Activated CD8-positive, alpha-beta memory T cell treated with anti-CD3 and anti-CD28 coated beads, Interleukin-2, amount 50 U/mL, for 1 hour (primary cell): ENCODE results near the gene ADCYAP1.
A peak's percentile ranks its signal among the peaks of the same experiment; 100 is the strongest.
"Not testable (repeated sequence)": the region's sequence is repeated elsewhere in the genome, so short reads cannot be mapped to it uniquely, and the experiment has no call there.

Experiments
- DNase-seq: peaks from one replicate; pipeline ENCODE4 v3.0.0-alpha.2; 2020; ENCODE audit errors: extremely low read depth

Gene ADCYAP1

DNA sequence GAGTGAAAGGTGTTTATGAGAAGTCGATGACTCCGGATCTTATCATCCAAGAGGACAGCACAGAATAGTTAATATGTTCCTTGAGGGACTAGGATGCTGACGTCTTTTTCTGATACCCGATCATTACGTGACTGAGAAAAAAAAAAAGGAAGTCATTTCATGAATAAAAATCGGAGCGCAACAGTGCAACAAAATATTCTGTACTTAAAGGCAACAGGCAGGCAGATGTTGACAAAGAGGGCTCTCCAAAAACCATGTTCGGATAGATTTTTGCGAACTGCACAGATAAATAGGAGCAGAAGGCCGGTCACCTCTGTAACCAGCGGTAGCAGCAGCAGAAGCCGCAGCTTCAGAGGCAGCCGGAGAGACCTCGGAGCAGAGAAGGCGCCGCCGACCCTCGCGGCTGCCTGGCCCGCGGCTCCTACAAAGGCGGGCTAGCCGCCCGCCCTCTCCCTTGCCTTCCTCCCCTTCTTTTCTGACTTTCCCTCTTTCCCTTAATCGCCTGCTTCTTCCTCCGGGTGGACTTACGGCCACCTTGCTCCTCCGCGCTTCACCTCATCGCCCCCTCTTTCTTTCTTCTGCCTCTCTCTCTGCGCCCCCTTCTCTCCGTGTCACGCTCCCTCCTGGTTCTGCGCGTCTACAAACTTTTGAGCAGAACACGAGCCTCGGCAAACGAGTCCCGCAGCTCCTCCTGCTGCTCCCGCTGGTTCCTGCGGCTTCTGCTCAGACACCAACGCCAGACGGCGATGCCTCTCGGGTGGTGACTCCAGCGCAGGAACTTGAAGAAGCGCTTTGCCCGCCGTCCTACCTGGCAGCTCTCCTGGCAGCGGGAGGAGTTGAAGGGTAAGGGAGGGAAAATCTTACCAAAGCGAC lies at the start of gene ADCYAP1:
TSS of gene ADCYAP1 (plus strand) at position 654 of the 873 bp plus-strand sequence. CDS start 516 bp downstream, outside the sequence.
- no peak for DNase-seq

DNA sequence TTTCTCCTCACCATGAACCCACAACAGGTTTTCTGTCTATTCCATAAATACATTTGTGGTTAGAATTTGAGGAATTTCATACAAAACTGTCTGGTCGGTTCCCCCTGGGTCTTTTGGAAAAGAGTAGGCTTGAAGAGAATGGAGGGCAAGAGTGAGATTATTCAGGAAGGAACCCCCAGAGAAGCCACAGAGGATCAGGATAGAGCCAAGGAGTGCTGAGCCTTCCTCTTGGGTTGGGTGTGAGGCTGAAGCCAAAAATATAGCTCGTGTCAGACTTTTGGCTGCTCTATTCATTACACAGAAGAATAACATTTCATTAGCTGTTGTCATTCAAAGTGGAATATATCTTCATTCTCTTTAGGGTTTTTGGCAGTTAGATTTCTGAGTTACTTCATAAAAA lies 46.7 kb upstream of the ADCYAP1 start:
- DNase-seq: no peak

DNA sequence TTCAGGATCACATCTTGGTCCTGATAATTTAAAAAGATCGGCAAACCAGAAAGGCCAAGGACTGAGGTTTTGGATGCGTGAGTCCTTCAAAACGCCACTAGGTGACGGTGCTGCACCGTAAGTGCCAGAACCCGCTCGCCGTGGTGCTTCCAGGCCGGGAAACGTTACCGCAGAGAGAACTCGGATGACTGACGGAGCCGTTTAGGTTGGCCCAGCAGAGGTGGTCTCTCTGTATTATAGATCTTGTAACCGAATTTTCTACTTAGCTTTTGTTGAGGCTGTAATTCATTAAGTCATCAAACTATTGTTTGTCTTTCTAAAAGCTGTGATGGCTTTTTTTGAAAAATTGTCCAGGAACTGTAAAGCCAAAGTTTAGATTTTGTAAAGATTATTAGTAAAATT lies 39.8 kb upstream of the ADCYAP1 start:
- DNase-seq: peak; percentile 14

DNA sequence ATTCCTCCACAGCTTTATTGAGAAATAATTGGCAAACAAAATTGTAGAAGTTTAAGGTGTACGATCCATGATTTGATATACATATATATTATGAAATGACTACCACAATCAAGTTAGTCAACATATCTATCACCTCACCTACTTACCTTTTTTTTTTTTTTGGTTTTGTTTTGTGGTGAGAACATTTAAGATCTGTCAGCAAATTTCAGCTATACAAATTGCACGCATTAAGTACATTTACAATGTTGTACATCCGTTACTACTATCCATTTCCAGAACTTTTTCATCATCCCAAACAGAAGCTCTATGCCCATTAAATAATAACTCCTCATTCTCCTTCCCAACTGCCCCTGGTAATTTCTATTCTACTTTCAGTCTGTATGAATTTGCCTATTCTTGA lies 37.4 kb upstream of the ADCYAP1 start:
- no peak for DNase-seq

DNA sequence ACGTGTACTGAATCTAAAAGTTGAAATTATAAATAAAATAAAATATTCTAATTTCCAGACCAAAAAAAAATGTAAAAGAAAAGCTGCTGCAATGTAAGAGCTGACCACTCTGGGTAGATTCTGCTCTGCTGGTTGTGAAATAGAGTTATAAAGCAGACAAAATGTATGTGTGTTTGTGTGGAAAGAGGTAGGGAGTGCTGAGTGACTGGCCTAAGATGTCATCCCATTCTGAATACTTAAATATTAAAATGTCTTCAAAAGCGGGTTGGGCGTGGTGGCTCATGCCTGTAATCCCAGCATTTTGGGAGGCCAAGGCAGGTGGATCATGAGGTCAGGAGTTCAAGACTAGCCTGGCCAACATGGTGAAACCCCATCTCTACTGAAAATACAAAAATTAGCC lies 31.2 kb upstream of the ADCYAP1 start:
- not testable (repeated sequence) for DNase-seq

DNA sequence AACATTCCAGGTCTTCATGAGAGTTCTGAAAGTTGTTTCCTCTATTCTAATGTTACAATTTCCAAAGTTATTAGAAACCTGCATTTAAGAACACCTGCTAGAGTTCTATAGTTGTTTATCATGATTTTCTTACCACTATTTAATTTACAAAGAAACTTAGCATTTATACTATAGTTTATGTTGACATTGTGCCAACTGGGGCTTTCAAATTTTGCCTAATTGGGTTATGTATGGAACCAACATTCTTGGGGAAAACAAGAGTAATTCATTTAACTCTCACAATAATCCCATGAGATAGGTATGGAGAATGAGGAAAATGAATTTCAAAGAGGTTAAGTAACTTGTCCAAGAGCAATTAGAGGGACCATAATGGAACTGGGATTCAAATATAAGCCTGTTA lies 28.8 kb upstream of the ADCYAP1 start:
- no peak for DNase-seq

DNA sequence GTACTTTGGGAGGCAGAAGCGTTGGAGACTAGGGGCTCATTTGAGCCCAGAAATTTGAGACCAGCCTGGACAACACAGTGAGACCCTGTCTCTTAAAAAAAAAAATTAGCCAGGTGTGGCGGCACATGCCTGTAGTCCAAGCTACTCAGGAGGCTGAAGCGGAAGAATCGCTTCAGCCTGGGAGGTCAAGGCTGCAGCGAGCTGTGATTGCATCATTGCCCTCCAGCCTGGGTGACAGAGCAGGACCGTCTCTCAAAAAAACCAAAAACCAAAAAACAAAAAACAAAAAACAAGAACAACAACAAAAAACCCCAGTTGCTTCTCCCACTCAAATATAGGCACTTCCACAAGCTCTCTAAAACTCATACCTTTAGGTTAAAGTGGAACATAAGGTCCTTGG lies 27.4 kb upstream of the ADCYAP1 start:
- DNase-seq: no peak

DNA sequence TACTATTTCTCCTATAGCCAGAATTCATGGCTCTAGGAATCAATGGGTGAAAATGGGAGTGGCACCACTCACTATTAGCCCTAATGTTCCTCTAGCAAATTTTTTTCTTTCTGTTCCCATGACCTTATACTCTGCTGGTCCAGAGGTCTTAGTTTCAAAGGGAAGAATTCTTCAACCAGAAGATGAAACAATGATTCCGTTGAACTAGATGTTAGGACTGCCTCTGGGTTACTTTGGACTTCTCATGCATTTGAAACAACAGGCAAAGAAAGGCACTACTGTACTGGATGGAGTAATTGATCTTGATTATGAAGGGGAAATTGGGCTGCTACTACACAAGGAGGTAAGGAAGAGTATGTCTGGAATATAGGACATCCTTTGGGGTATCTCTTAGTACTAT lies 18.6 kb upstream of the ADCYAP1 start:
- DNase-seq: no peak

DNA sequence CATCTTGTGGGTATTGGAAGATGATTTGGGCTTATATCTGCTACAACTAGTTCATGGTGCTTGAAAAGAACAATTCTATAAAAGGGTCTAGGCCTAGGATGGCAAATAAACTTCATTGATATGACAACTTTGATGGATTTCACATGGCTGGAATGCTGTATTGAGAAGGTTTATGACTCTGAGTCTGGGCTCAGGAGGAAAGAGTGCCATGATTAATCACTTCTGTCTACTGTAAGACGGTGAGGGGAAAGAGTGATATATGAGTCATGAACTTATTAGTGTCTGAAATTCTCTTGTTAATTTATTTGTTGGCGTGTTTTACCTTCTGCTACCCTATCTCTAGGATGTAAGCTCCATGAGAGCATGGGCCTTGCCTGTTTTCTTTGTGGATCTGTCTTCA lies 17.0 kb upstream of the ADCYAP1 start:
- DNase-seq: no peak

DNA sequence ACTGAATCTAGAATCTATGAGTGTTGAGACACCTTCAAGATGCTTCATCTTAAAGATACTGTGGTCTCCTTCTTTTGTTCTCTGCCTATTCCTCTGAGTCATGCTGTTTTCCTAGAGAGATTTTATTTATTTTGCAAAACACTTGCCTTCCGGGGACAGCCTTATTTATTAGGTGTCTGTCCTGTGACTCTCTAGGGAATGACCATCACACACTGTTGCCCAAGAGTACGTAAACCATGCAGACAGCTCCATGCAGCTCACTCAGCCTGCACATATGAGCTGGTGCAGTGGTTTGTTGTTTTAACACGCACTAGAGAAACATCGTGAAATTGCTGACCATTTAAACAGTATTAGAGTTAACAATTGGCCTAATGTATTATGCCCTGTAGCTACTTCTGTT lies 12.4 kb upstream of the ADCYAP1 start:
- no peak for DNase-seq

DNA sequence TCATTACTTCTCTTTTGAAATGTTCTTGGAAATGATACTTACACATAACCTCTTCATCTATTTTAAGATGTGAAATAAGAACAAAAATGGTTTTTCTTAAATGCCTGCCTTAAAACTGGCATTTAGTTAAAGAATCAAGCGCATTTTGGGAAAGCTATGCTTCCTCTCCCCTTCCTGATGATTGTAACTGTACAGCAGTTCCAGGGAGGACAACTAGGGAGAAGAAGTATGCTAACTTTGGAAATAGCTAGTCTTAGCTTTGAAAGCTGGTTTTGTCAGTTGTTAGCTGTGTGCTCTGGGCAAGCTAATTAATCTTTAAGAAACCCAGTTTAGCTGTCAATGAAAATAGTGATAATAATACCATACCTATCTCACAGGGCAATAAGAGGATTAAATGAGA lies 8.4 kb upstream of the ADCYAP1 start:
- DNase-seq: no peak

DNA sequence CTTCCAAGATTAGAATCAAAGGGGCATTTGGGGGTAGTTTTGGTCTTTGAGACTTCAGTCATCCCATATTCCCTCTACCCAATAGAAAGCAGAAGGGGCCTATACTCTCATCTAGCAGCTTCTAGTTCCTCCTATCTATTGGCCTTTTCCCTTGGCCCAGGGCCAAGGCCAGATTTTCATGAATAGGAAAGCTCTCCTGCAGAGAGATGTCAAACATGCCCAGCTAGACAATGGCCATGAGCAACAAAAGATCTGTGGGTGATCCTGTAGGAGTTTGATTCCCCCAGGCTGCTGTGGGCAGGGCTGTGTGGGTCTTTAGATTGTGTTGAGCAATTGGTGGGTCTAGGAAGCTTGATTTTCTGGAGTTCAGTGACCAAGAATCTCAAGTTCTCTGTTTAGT lies 2.9 kb upstream of the ADCYAP1 start:
- no peak for DNase-seq

DNA sequence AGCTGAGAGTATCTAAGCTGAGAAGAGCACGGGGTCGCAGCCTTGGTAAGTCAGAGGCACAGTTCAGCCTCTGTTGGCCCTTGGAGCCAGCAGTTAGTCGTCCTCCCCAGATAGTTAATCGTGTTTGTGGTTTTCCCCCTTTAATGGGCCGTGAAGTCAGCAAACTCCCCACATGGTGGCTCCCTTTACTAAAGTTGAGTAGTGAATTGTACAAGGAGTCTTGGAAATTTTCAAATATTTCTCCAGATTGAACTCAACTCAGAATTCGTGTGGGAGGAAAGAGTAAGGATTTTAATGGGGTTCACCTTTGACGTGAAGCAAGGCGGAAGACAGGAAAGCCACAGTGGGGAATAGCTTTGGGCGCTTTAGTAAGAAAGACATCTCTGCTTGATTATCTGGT lies 2.4 kb upstream of the ADCYAP1 start:
- DNase-seq: no peak

DNA sequence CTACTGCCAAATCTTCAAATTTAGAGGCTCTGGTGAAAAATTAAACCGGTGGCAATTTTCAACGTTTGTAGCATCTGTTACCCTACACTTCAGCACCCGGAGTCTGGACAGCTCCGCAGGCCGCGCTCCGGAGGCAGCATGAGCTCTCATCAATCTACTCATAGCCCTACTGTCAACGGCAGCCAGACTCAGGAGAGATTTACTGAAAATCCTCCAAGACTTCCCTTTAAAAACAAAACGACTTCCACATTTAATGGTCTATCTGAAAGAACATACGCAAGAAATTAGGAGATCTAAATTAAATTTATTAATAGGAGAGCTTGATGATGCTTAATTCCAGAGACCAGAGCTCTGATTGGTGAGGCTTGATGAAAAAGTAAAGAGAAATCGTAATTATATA lies 970 bp upstream of the ADCYAP1 start:
- DNase-seq: no peak

DNA sequence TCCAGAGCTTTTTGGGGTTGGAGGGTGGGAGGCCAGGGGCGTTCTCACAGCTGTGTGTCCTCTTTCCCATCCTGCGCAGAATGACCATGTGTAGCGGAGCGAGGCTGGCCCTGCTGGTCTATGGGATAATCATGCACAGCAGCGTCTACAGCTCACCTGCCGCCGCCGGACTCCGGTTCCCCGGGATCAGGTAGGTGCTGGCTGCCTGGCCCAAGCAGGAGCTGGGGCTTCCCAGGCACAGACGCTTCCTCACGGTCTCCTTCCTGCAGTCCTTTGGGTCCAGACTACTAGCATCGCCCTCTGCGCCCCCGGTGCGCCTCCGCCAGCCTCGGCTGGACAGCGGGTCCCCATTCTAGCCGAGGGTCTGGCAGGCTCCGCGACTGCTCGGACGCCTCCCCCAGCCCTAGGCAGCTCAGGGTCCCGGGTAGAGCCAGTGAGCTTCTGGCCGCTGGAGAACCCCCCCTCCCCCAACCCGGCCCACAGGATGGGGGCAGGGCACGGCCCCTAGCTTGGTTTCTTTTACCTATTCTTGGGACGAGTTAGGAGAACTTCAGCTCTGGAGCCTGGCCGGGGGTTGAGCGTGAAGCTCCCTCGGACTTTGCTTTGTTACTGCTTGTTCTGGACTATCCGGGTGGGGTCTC lies 756 bp downstream of the ADCYAP1 start:
- DNase-seq: no peak

DNA sequence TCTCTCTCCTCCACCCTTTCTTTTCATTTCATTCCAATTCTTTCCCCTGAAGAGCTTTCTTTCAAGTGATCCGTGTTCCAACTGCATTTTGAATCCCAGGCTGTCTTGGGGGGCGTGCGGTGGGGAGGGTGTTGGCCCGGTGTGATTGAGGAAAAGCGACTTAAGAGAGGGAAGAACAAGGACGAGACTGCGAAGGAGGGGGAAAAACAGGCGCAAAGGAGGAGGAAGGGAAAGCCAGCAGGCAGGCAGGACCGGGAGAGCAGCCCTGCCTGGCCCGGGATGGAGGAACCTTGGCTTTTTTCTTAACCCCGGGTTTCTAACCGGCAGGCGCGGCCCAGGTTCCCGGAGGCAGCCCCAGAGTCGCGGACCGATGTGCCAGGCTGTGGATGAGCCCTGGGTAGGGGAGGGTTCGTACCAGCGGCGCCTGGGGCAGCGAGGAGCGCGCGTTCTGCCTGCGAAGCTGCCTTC lies 1.3 kb downstream of the ADCYAP1 start:
- DNase-seq: no peak

DNA sequence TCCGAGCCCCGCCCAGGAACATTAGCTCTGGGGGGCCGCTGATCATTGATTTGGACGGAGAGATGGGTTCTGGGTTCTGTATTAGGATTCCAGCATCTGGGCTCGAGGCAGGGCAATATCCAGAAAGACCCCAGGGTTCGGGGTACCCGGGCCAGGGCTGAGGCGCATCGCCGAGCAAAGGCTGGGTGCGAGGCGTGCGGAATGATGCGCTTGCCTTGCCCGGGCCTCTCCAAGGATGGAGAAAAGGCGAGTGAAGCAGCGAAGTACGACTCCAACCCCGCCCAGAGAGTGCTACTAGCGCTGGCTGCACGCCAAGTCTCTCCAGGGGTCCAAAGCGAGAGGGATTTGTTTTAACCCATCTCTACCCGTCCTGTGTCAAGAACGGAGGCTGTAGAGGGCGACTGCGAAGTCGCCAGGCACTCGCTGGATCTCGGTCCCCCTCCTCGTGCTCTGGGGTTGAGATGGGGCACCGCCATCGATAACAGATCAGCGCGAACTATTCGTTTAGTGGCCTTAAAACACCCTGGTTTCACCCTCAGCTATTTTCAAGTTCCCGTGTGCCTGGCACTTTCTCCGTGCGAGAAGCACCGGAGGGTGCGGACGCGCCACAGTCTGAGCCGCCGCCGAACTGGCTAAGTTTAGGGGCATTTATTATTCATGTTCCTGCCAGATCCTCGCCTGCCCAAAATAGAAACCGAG lies 1.9 kb downstream of the ADCYAP1 start:
- DNase-seq: no peak

DNA sequence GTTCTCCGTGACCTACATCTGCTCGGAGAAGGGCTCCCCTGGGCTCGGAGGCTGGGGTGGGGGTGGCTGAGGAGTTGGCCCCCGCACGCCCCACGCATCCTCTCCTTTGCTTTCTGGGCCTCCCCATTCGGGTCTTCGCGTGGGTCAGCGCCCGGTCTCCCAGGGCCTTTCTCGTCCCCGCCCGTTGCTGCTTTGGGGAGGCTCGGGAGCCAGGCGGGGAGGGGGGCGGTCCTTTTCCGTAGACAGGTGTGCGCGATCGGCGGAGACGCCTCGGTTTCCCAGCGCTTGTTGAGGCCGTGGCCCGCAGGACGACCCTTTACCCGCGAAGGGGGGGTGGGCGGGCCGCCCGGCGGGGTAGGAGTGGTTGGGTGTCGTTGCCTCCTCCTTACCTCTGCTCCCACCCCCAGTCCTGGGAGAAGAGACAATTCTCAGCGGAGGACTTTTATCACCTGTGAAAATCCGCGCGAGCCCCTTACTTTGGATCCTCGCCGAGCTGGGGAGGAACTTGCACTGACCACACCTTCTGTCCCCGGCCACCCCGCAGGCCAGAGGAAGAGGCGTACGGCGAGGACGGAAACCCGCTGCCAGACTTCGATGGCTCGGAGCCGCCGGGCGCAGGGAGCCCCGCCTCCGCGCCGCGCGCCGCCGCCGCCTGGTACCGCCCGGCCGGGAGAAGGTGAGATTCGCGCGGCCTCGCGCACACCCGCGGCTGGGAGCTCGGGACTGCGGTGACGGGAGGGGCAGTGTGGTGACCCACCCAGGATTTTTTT lies 2.6 kb downstream of the ADCYAP1 start:
- DNase-seq: no peak

DNA sequence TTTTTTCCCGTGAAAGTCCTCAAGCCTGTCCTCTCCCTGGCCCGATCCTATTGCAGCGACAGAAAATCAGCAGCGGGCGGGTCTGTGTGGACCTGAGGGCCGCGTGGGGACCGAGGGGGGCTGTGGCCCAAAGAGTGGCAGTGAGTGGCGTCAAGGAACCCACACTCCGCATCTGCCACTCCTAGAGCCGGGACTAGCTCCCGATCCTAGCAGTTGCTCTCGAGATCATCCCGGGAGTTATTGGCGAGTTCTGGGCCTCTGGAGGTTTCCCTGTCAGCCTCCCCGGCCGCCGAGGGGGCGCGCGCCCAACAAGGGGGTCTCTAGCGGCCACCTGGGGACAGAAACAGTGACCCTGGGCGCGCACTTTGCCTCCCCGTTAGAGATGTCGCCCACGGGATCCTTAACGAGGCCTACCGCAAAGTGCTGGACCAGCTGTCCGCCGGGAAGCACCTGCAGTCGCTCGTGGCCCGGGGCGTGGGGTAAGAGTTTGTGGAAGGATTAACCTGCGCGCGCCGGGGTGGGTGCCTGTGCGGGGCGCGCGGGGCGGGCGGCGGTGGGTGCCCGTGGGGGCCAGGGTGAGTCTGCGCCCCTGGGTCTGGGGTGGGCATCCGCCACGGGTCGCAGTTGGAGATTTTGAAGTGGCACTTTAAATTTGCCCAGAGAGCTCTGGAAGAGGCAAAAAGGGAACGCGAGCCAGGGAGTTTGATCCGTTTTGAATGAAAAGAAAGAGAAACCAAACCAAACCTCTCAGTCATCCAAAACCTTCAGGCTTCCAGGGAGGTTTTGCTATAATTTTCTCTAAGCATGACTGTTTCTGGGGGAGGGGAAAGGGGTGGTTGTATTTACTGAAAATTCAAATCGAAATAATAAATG lies 3.5 kb downstream of the ADCYAP1 start:
- DNase-seq: no peak

DNA sequence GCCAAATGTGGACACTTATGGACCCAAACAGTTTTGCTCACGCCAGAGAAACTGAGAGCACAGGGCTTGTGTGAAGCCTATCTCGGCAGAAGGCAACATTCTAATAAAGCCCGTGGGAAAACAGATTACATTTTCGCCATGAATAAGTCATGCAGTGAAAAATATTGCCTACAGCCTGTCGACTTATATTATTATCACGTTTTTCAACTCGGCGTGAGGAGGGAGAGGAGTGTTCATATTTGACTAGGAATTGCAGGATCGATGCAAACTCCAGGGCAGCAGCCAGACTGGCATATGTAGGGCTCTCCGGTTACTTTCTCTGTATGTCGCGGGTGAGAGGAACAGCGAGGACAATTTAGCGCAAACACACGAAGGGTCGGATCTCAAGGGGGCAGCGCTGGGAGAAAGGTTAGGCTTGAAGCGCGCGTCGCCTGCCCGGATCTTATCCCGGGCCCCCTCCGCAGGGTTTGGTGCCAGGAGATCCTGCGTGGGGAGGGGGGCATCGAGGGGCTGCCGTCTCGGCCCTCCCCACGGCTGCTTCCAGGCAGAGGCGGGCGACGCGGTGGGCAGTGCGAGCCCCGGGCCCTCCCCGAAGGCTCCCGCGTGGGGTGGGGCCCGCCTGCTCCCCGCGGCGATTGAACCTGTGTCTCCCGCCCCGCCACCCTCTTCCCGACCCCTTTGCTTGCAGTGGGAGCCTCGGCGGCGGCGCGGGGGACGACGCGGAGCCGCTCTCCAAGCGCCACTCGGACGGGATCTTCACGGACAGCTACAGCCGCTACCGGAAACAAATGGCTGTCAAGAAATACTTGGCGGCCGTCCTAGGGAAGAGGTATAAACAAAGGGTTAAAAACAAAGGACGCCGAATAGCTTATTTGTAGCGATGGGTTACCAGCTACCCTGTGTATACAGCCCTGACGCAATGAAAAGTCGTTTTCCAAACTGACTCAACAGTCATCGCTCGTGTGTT lies 4.4 kb downstream of the ADCYAP1 start:
- DNase-seq: no peak
